ENCODE data around the gene HEBP1.

- TF ChIP-seq ZFP30 (CRISPR knock-in tag; IDR thresholded peaks at IDR 0.05) (no peak), ESRRG (CRISPR knock-in tag; IDR thresholded peaks at IDR 0.05) (no peak), PPARA (CRISPR knock-in tag; IDR thresholded peaks at IDR 0.05; ENCODE audit: borderline replicate concordance) (no peak)
- TF ChIP-seq, protein P1, sequence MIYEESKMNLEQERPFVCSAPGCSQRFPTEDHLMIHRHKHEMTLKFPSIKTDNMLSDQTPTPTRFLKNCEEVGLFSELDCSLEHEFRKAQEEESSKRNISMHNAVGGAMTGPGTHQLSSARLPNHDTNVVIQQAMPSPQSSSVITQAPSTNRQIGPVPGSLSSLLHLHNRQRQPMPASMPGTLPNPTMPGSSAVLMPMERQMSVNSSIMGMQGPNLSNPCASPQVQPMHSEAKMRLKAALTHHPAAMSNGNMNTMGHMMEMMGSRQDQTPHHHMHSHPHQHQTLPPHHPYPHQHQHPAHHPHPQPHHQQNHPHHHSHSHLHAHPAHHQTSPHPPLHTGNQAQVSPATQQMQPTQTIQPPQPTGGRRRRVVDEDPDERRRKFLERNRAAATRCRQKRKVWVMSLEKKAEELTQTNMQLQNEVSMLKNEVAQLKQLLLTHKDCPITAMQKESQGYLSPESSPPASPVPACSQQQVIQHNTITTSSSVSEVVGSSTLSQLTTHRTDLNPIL (CRISPR knock-in tag; IDR thresholded peaks at IDR 0.05; ENCODE audit: low read depth): no peak
Observed at GRCh38 chr12:12954356-12954755, 45.7 kb downstream of the HEBP1 start.
